A549 (cell line): Measurements from ENCODE around the gene ESPNL. TPM values are rescaled to one million over a fixed set of nuclear protein-coding genes. Genes with fewer than 3 reads are reported as not detected.

Experiments used
- ATAC-seq, 2 experiments: fragments of 200-7000 bp in 1 of 2; fragments of >200 bp in 1 of 2; cut with Nextera tagmentation in 1 of 2; cut with Tn5 transposase in 1 of 2; 3 replicates each; pipeline versions ENCODE4 v1.8.0 to v1.9.1; 2018 to 2020; ENCODE audit warnings: mild to moderate bottlenecking in 1 of 2, moderate library complexity in 1 of 2
- CTCF ChIA-PET: fragments of 300-600 bp; sonication (Branson Sonifier 250); formaldehyde crosslinking; extraction: SDS; loops from one replicate; lab custom pipeline; 2021; ENCODE audit warnings: antibody characterized with exemption, inconsistent platforms; lab: Yijun Ruan, JAX
- POLR2A ChIA-PET: fragments of 350-600 bp; formaldehyde crosslinking; extraction: SDS; loops from one replicate; lab custom pipeline; 2021; ENCODE audit warnings: antibody characterized with exemption, inconsistent platforms; lab: Yijun Ruan, JAX
- DNase-seq, 2 experiments: peaks; one replicate each; pipeline versions ENCODE4 v3.0.0 to v3.0.0-alpha.2; 2011 to 2016; ENCODE audit warnings: low read depth in 1 of 2, low spot score in 1 of 2
- FAIRE-seq: peaks from 2 replicates; lab custom pipeline; 2011; peaks lifted over from hg19 to GRCh38; lab: Jason Lieb, UNC
- H3K27ac ChIP-seq, 2 experiments: fragments of >200 bp; sonication (Bioruptor Twin); formaldehyde crosslinking; 3 replicates each; pipeline ENCODE4 v1.5.1; 2016 to 2017
- H3K4me1 ChIP-seq: fragments of >200 bp; sonication (Bioruptor Twin); formaldehyde crosslinking; 3 replicates; pipeline ENCODE4 v1.6.1; 2016
- H3K4me2 ChIP-seq: fragments of >200 bp; sonication (Bioruptor Twin); formaldehyde crosslinking; 3 replicates; pipeline ENCODE4 v1.6.1; 2016
- H3K4me3 ChIP-seq: fragments of >200 bp; sonication (Bioruptor Twin); formaldehyde crosslinking; 3 replicates; pipeline ENCODE4 v1.5.1; 2016
- H3K9me3 ChIP-seq: fragments of >200 bp; sonication (Bioruptor Twin); formaldehyde crosslinking; 3 replicates; pipeline ENCODE4 v1.6.1; 2016
- BHLHE40 ChIP-seq: IDR thresholded peaks from 2 replicates; pipeline ENCODE4 v1.6.1; 2012; ENCODE audit warnings: low read depth, low read length, inconsistent platforms
- CBX2 ChIP-seq: fragments of 200-600 bp; sonication (generic); IDR thresholded peaks from 2 replicates; pipeline ENCODE4 v1.6.1; 2016; ENCODE audit warnings: low read depth, mild to moderate bottlenecking, borderline replicate concordance
- CEBPB ChIP-seq, 2 experiments: fragments of >200 bp in 1 of 2; sonication (Bioruptor Twin) in 1 of 2; formaldehyde crosslinking in 1 of 2; IDR thresholded peaks; 2 replicates each; pipeline ENCODE4 v1.6.1; 2012 to 2016
- CTCF ChIP-seq: fragments of >200 bp; sonication (Bioruptor Twin); formaldehyde crosslinking; IDR thresholded peaks from 3 replicates; pipeline ENCODE4 v1.5.1; 2016
- EHMT2 ChIP-seq: fragments of 200-600 bp; sonication (generic); IDR thresholded peaks from 2 replicates; pipeline ENCODE4 v1.6.1; 2016; ENCODE audit warnings: antibody characterized with exemption, low read depth, mild to moderate bottlenecking, moderate library complexity
- FOSB ChIP-seq: fragments of 250-450 bp; sonication (Bioruptor Pico); IDR thresholded peaks from 2 replicates; pipeline ENCODE4 v1.5.0; 2020; ENCODE audit warnings: mild to moderate bottlenecking, moderate library complexity
- FOXS1 ChIP-seq: fragments of 250-450 bp; sonication (Bioruptor Pico); IDR thresholded peaks from 2 replicates; pipeline ENCODE4 v1.5.0; 2020; ENCODE audit warnings: mild to moderate bottlenecking, moderate library complexity
- HDAC2 ChIP-seq: fragments of 200-600 bp; sonication (generic); IDR thresholded peaks from 2 replicates; pipeline ENCODE4 v1.6.1; 2016
- HES2 ChIP-seq: fragments of >200 bp; sonication (Bioruptor Twin); formaldehyde crosslinking; IDR thresholded peaks from 2 replicates; pipeline ENCODE4 v1.6.1; 2016
- HEYL ChIP-seq: fragments of 250-450 bp; sonication (Bioruptor Pico); IDR thresholded peaks from 2 replicates; pipeline ENCODE4 v1.8.0; 2021; ENCODE audit warnings: mild to moderate bottlenecking, moderate library complexity
- KDM1A ChIP-seq: fragments of 200-600 bp; sonication (generic); IDR thresholded peaks from 2 replicates; pipeline ENCODE4 v1.6.1; 2016; ENCODE audit warnings: low read depth, mild to moderate bottlenecking
- NFE2L2 ChIP-seq: fragments of 150-350 bp; conservative IDR thresholded peaks from 2 replicates; pipeline ENCODE4 v1.6.1; 2014; ENCODE audit warnings: low read length
- RNF2 ChIP-seq: fragments of 200-600 bp; sonication (generic); IDR thresholded peaks from 2 replicates; pipeline ENCODE4 v1.6.1; 2016; ENCODE audit warnings: low read depth, mild to moderate bottlenecking, antibody characterized with exemption, moderate library complexity, borderline replicate concordance
- TP53 ChIP-seq: fragments of 250-450 bp; sonication (Bioruptor Pico); IDR thresholded peaks from 2 replicates; pipeline ENCODE4 v1.5.0; 2021; ENCODE audit warnings: mild to moderate bottlenecking, moderate library complexity
- ZFP36 ChIP-seq: fragments of 450-650 bp; IDR thresholded peaks from 2 replicates; pipeline ENCODE4 v1.6.1; 2014; ENCODE audit warnings: borderline replicate concordance; ENCODE audit not compliant: partially characterized antibody
- ZSCAN20 ChIP-seq: fragments of 250-450 bp; sonication (Bioruptor Pico); IDR thresholded peaks from 2 replicates; pipeline ENCODE4 v1.8.0; 2022; ENCODE audit warnings: mild to moderate bottlenecking, moderate library complexity
- WGBS: methylation state at CpG from one replicate; pipeline ENCODE4 v1.1.6; 2017; ENCODE audit errors: missing lambda C conversion rate; 5-methylcytosine and 5-hydroxymethylcytosine counted together
- polyA plus RNA-seq, 4 experiments: library from polyadenylated mRNA; depleted of rRNA in 3 of 4; stranded (reverse); fragments of >200 nt; fragmentation: RNase III in 1 of 4; extraction: RNeasy Plus Mini Kit Qiagen cat#74134 plus additional on column Dnase treatment in 1 of 4; gene quantifications; 2 replicates in 3 of 4; 3 replicates in 1 of 4; pipeline ENCODE4 v1.2.3, GENCODE V29; 2011 to 2017
- TF ChIP-seq, protein P1 (sequence below): fragments of >200 bp; sonication (Bioruptor Twin); formaldehyde crosslinking; IDR thresholded peaks from 3 replicates; pipeline ENCODE4 v1.6.1; 2016

ESPNL gene
- polyA plus RNA-seq, 2 of the 4 experiments (the other 2 are of a cell fraction), result 0.04 to 0.22 TPM

- H3K4me3 ChIP-seq, result no peak overlapping the region
- no peak for TF ChIP-seq CTCF
- no peak for TF ChIP-seq NFE2L2
- TF ChIP-seq RNF2, result no peak
- TF ChIP-seq, all 56 proteins: peak for 0
- ATAC-seq (no peak), FAIRE-seq (no peak), DNase-seq (no peak)
- H3K4me2 ChIP-seq, result no peak overlapping the region
- POLR2A ChIA-PET, result no interaction called here
- no peak overlapping the region for H3K27ac ChIP-seq
- H3K4me1 ChIP-seq, result no peaks in the 10 kb centered on the region
- WGBS, result 98% methylated on average over 9 of the region's 9 CpGs
- CTCF ChIA-PET, result interaction anchor here (0.6 to 0.7 kb wide), 2 partner anchors 13 to 15 kb away, joined by 3 read pairs; no protein-coding TSS in a partner anchor
- H3K9me3 ChIP-seq, result peaks cover 20% of the 10 kb centered on the region
These were observed 30.3 kb upstream of the ESPNL start for GRCh38 chr2:238069877-238070276.

GRCh38 chr2:238075397-238075796 is 24.7 kb upstream of the ESPNL start:
- H3K4me1 ChIP-seq, result no peaks in the 10 kb centered on the region
- no peak for TF ChIP-seq FOSB (CRISPR knock-in tag)
- TF ChIP-seq FOXS1 (CRISPR knock-in tag), result no peak
- no peak for TF ChIP-seq HDAC2
- TF ChIP-seq HEYL (CRISPR knock-in tag), result no peak
- TF ChIP-seq TP53, result no peak
- no peak for TF ChIP-seq HES2
- no peak for TF ChIP-seq BHLHE40
- TF ChIP-seq EHMT2, result no peak
- TF ChIP-seq NFE2L2, result no peak
- TF ChIP-seq ZFP36, result no peak
- no peak for TF ChIP-seq CBX2
- CTCF ChIA-PET, result no interaction called here
- no peak for ATAC-seq
- H3K27ac ChIP-seq, result no peak overlapping the region
- H3K4me2 ChIP-seq, result no peak overlapping the region
- no peak overlapping the region for H3K4me3 ChIP-seq
- POLR2A ChIA-PET, result no interaction called here
- H3K9me3 ChIP-seq, result peaks cover 42% of the 10 kb centered on the region
- DNase-seq, result no peak
- FAIRE-seq, result no peak

DNA sequence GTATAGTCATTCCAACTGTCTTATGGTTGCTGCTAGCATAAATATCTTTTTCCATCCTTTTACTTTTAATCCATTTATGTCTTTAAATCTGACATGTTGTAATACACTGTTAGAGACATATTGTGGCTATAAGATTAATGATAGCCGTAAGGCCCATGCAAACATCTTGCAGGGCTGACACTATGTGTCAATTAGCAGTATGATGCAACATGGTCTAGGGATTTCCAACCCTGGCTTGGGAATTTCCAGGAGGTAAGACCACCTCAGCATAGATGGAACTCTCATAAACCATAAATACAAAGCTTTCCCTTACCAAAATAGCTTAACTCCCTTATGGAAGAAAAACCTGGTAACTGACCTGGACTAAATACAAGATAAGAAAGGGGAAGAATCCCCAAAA is 22.8 kb upstream of the ESPNL start:
- Histone ChIP-seq H3K4me1 (no peaks in the 10 kb centered on the region), H3K9me3 (peaks cover 48% of the 10 kb centered on the region), H3K4me3 (no peak overlapping the region), H3K27ac (no peak overlapping the region), H3K4me2 (no peak overlapping the region)
- no peak for ATAC-seq
- 80% methylated on average over 1 of the region's 1 CpG for WGBS
- FAIRE-seq, result no peak
- TF ChIP-seq HEYL (CRISPR knock-in tag), result no peak
- TF ChIP-seq, protein P1, sequence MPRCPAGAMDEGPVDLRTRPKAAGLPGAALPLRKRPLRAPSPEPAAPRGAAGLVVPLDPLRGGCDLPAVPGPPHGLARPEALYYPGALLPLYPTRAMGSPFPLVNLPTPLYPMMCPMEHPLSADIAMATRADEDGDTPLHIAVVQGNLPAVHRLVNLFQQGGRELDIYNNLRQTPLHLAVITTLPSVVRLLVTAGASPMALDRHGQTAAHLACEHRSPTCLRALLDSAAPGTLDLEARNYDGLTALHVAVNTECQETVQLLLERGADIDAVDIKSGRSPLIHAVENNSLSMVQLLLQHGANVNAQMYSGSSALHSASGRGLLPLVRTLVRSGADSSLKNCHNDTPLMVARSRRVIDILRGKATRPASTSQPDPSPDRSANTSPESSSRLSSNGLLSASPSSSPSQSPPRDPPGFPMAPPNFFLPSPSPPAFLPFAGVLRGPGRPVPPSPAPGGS, result no peak
- no peak for DNase-seq
- CTCF ChIA-PET, result interaction anchor here (0.6 kb wide), 1 partner anchor 58 kb away, joined by 3 read pairs; no protein-coding TSS in a partner anchor
- POLR2A ChIA-PET, result no interaction called here

DNA sequence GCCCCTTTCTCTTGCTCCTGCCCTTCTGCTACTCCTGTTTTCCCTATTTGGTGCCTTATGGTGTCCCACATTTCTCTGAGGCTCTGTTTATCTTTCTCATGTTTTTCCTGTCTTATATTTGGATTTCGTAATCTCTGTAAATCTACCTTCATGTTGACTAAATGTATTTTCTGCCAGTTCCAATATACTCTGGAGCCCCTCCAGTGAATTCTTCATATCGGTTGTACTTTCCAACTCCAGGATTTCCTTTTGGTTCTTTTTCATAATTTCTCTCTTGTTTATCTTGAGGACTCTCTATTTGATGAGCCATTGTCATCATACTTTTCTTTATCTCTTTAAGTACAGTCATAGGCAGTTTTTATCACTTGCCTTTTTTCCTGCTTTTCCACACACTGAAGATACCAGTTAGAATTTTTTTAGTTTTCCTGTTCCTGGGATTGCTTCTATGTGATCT is 20.2 kb upstream of the ESPNL start:
- ATAC-seq (no peak), DNase-seq (peak in 1 of 2 experiments; percentile 33), FAIRE-seq (no peak)
- Histone ChIP-seq H3K27ac (no peak overlapping the region), H3K4me2 (no peak overlapping the region), H3K4me3 (no peak overlapping the region), H3K9me3 (peaks cover 30% of the 10 kb centered on the region), H3K4me1 (no peaks in the 10 kb centered on the region)
- ChIA-PET POLR2A (no interaction called here), CTCF (no interaction called here)
- WGBS, result 52% methylated on average over 2 of the region's 2 CpGs
- TF ChIP-seq KDM1A, result peak; percentile 68
- peak in 1 of 2 experiments; percentile 51; a peak in 3 of 4 replicates for TF ChIP-seq CEBPB (IDR thresholded peaks at IDR 0.05)
- TF ChIP-seq ZSCAN20 (CRISPR knock-in tag), result no peak
